HG03159 (cell line): ENCODE results near the gene MOSPD3.
"Not testable (repeated sequence)": the region's sequence is repeated elsewhere in the genome, so short reads cannot be mapped to it uniquely, and the experiment has no call there.

Source experiments
- ATAC-seq: cut with Tn5 transposase; IDR thresholded peaks from one replicate; pipeline ENCODE4 v1.9.1; 2021; ENCODE audit warnings: mild to moderate bottlenecking, moderate library complexity; ENCODE audit not compliant: unreplicated experiment

Gene MOSPD3

GRCh38 chr7:100611983-100612729, at the start of gene MOSPD3:
TSS of gene MOSPD3 (plus strand) at chr7:100612540. CDS start at chr7:100612792, 252 bp downstream.
- ATAC-seq = peak; percentile 86

- ATAC-seq = no peak
These were observed 49.2 kb upstream of the MOSPD3 start for GRCh38 chr7:100563100-100563564.

- no peak for ATAC-seq
These were observed 48.4 kb upstream of the MOSPD3 start for GRCh38 chr7:100563809-100564400.

- ATAC-seq = not testable (repeated sequence)
These were observed 47.9 kb upstream of the MOSPD3 start for GRCh38 chr7:100564405-100564804.

GRCh38 chr7:100565133-100565571, 47.2 kb upstream of the MOSPD3 start:
- ATAC-seq = no peak

GRCh38 chr7:100566018-100566531, 46.3 kb upstream of the MOSPD3 start:
- ATAC-seq = no peak

- ATAC-seq = no peak
These were observed 45.2 kb upstream of the MOSPD3 start for GRCh38 chr7:100567031-100567730.

GRCh38 chr7:100567751-100568175, 44.6 kb upstream of the MOSPD3 start:
- ATAC-seq = no peak

- no peak for ATAC-seq
These were observed 44.0 kb upstream of the MOSPD3 start for GRCh38 chr7:100568176-100568895.

GRCh38 chr7:100568896-100569844, 43.2 kb upstream of the MOSPD3 start:
- no peak for ATAC-seq

GRCh38 chr7:100570954-100571828, 41.1 kb upstream of the MOSPD3 start:
- ATAC-seq = no peak

GRCh38 chr7:100571829-100572116, 40.6 kb upstream of the MOSPD3 start:
- no peak for ATAC-seq

- no peak for ATAC-seq
These were observed 39.9 kb upstream of the MOSPD3 start for GRCh38 chr7:100572281-100572948.

GRCh38 chr7:100572949-100573675, 39.2 kb upstream of the MOSPD3 start:
- ATAC-seq = no peak

GRCh38 chr7:100573691-100574361, 38.5 kb upstream of the MOSPD3 start, which contains the start of gene SAP25:
TSS of gene SAP25 (minus strand) at chr7:100573900. CDS start at chr7:100573742, 158 bp downstream.
- ATAC-seq = no peak

GRCh38 chr7:100574362-100575205, 37.8 kb upstream of the MOSPD3 start:
- no peak for ATAC-seq
